Measurements from ENCODE around the gene TOMM34. TPM values are rescaled to one million over a fixed set of nuclear protein-coding genes. Genes with fewer than 3 reads are reported as not detected.

The TOMM34 gene
- total and polyA plus RNA-seq, 2 donors = 16.8 to 20.0 TPM

- no peaks in the 10 kb centered on the region for H3K4me1 ChIP-seq (ENCODE audit: control insufficient read depth in 2 of 2, insufficient read depth in 2 of 2, low read length in 2 of 2)
- WGBS = 94% methylated on average over 2 of the region's 2 CpGs
- no peaks in the 10 kb centered on the region for H3K9me3 ChIP-seq (ENCODE audit: control insufficient read depth in 2 of 2, insufficient read depth in 1 of 2, low read length in 1 of 2)
- no peak for DNase-seq (ENCODE audit: low read depth in 6 of 9, low spot score in 9 of 9)
- no peak overlapping the region for H3K4me3 ChIP-seq (ENCODE audit: low read length in 2 of 2)
- H3K27ac ChIP-seq (ENCODE audit: low read depth in 1 of 2, low read length in 1 of 2) = no peak overlapping the region
- no peaks in the 10 kb centered on the region for H3K27me3 ChIP-seq (ENCODE audit: control insufficient read depth in 2 of 2, insufficient read depth in 1 of 2, low read length in 1 of 2)
- H3K36me3 ChIP-seq (ENCODE audit: control insufficient read depth in 2 of 2, insufficient read depth in 2 of 2, low read length in 1 of 2) = peaks cover 61 to 81% of the 10 kb centered on the region in 2 donors
These were observed 13.8 kb downstream of the TOMM34 start for GRCh38 chr20:44946271-44946852.

GRCh38 chr20:44945261-44945660, 14.9 kb downstream of the TOMM34 start:
- DNase-seq (ENCODE audit: low read depth in 6 of 9, low spot score in 9 of 9) = no peak
- Histone ChIP-seq H3K36me3 (ENCODE audit: control insufficient read depth in 2 of 2, insufficient read depth in 2 of 2, low read length in 1 of 2) (peaks cover 53 to 74% of the 10 kb centered on the region in 2 donors), H3K4me3 (ENCODE audit: low read length in 2 of 2) (no peak overlapping the region), H3K27ac (ENCODE audit: low read depth in 1 of 2, low read length in 1 of 2) (no peak overlapping the region), H3K4me1 (ENCODE audit: control insufficient read depth in 2 of 2, insufficient read depth in 2 of 2, low read length in 2 of 2) (no peaks in the 10 kb centered on the region), H3K27me3 (ENCODE audit: control insufficient read depth in 2 of 2, insufficient read depth in 1 of 2, low read length in 1 of 2) (no peaks in the 10 kb centered on the region), H3K9me3 (ENCODE audit: control insufficient read depth in 2 of 2, insufficient read depth in 1 of 2, low read length in 1 of 2) (no peaks in the 10 kb centered on the region)
- 97% methylated on average over 6 of the region's 6 CpGs for WGBS

- H3K27me3 ChIP-seq (ENCODE audit: control insufficient read depth in 2 of 2, insufficient read depth in 1 of 2, low read length in 1 of 2) = no peaks in the 10 kb centered on the region
These were observed 16.4 kb downstream of the TOMM34 start for GRCh38 chr20:44943828-44944227.

GRCh38 chr20:44942264-44942973, 17.8 kb downstream of the TOMM34 start:
- H3K4me3 ChIP-seq (ENCODE audit: low read length in 2 of 2) = no peak overlapping the region
- DNase-seq (ENCODE audit: low read depth in 6 of 9, low spot score in 9 of 9) = no peak
- no peaks in the 10 kb centered on the region for H3K9me3 ChIP-seq (ENCODE audit: control insufficient read depth in 2 of 2, insufficient read depth in 1 of 2, low read length in 1 of 2)
- no peaks in the 10 kb centered on the region for H3K4me1 ChIP-seq (ENCODE audit: control insufficient read depth in 2 of 2, insufficient read depth in 2 of 2, low read length in 2 of 2)
- H3K27me3 ChIP-seq (ENCODE audit: control insufficient read depth in 2 of 2, insufficient read depth in 1 of 2, low read length in 1 of 2) = no peaks in the 10 kb centered on the region
- WGBS = 98% methylated on average over 4 of the region's 4 CpGs
- peaks cover 58 to 63% of the 10 kb centered on the region in 2 donors for H3K36me3 ChIP-seq (ENCODE audit: control insufficient read depth in 2 of 2, insufficient read depth in 2 of 2, low read length in 1 of 2)
- H3K27ac ChIP-seq (ENCODE audit: low read depth in 1 of 2, low read length in 1 of 2) = no peak overlapping the region

More at GRCh38 chr20:44943828-44944227, 16.4 kb downstream of the TOMM34 start:
- H3K9me3 ChIP-seq (ENCODE audit: control insufficient read depth in 2 of 2, insufficient read depth in 1 of 2, low read length in 1 of 2) = no peaks in the 10 kb centered on the region
- DNase-seq (ENCODE audit: low read depth in 6 of 9, low spot score in 9 of 9) = no peak
- WGBS = 98% methylated on average over 4 of the region's 4 CpGs
- no peaks in the 10 kb centered on the region for H3K4me1 ChIP-seq (ENCODE audit: control insufficient read depth in 2 of 2, insufficient read depth in 2 of 2, low read length in 2 of 2)
- H3K36me3 ChIP-seq (ENCODE audit: control insufficient read depth in 2 of 2, insufficient read depth in 2 of 2, low read length in 1 of 2) = peaks cover 56 to 68% of the 10 kb centered on the region in 2 donors
- no peak overlapping the region for H3K4me3 ChIP-seq (ENCODE audit: low read length in 2 of 2)
- no peak overlapping the region for H3K27ac ChIP-seq (ENCODE audit: low read depth in 1 of 2, low read length in 1 of 2)

GRCh38 chr20:44941120-44941691, 19.0 kb downstream of the TOMM34 start:
- Histone ChIP-seq H3K4me3 (ENCODE audit: low read length in 2 of 2) (no peak overlapping the region), H3K27ac (ENCODE audit: low read depth in 1 of 2, low read length in 1 of 2) (no peak overlapping the region), H3K9me3 (ENCODE audit: control insufficient read depth in 2 of 2, insufficient read depth in 1 of 2, low read length in 1 of 2) (no peaks in the 10 kb centered on the region), H3K36me3 (ENCODE audit: control insufficient read depth in 2 of 2, insufficient read depth in 2 of 2, low read length in 1 of 2) (peaks cover 62 to 63% of the 10 kb centered on the region in 2 donors), H3K4me1 (ENCODE audit: control insufficient read depth in 2 of 2, insufficient read depth in 2 of 2, low read length in 2 of 2) (no peaks in the 10 kb centered on the region), H3K27me3 (ENCODE audit: control insufficient read depth in 2 of 2, insufficient read depth in 1 of 2, low read length in 1 of 2) (no peaks in the 10 kb centered on the region)
- 98% methylated on average over 7 of the region's 7 CpGs for WGBS
- DNase-seq (ENCODE audit: low read depth in 6 of 9, low spot score in 9 of 9) = no peak

GRCh38 chr20:44938637-44939036, 21.6 kb downstream of the TOMM34 start:
- WGBS = 97% methylated on average over 9 of the region's 9 CpGs
- Histone ChIP-seq H3K4me3 (ENCODE audit: low read length in 2 of 2) (no peak overlapping the region), H3K9me3 (ENCODE audit: control insufficient read depth in 2 of 2, insufficient read depth in 1 of 2, low read length in 1 of 2) (no peaks in the 10 kb centered on the region), H3K36me3 (ENCODE audit: control insufficient read depth in 2 of 2, insufficient read depth in 2 of 2, low read length in 1 of 2) (peaks cover 55 to 62% of the 10 kb centered on the region in 2 donors), H3K4me1 (ENCODE audit: control insufficient read depth in 2 of 2, insufficient read depth in 2 of 2, low read length in 2 of 2) (no peaks in the 10 kb centered on the region), H3K27ac (ENCODE audit: low read depth in 1 of 2, low read length in 1 of 2) (no peak overlapping the region), H3K27me3 (ENCODE audit: control insufficient read depth in 2 of 2, insufficient read depth in 1 of 2, low read length in 1 of 2) (no peaks in the 10 kb centered on the region)
- DNase-seq (ENCODE audit: low read depth in 6 of 9, low spot score in 9 of 9) = no peak

GRCh38 chr20:44936510-44936909, 23.7 kb downstream of the TOMM34 start:
- no peaks in the 10 kb centered on the region for H3K4me1 ChIP-seq (ENCODE audit: control insufficient read depth in 2 of 2, insufficient read depth in 2 of 2, low read length in 2 of 2)
- DNase-seq (ENCODE audit: low read depth in 6 of 9, low spot score in 9 of 9) = no peak
- no peaks in the 10 kb centered on the region for H3K9me3 ChIP-seq (ENCODE audit: control insufficient read depth in 2 of 2, insufficient read depth in 1 of 2, low read length in 1 of 2)
- H3K36me3 ChIP-seq (ENCODE audit: control insufficient read depth in 2 of 2, insufficient read depth in 2 of 2, low read length in 1 of 2) = peaks cover 47 to 53% of the 10 kb centered on the region in 2 donors
- WGBS = 97% methylated on average over 10 of the region's 10 CpGs
- H3K27me3 ChIP-seq (ENCODE audit: control insufficient read depth in 2 of 2, insufficient read depth in 1 of 2, low read length in 1 of 2) = no peaks in the 10 kb centered on the region
- H3K4me3 ChIP-seq (ENCODE audit: low read length in 2 of 2) = no peak overlapping the region
- no peak overlapping the region for H3K27ac ChIP-seq (ENCODE audit: low read depth in 1 of 2, low read length in 1 of 2)

- peaks cover 32% of the 10 kb centered on the region in 2 donors for H3K36me3 ChIP-seq (ENCODE audit: control insufficient read depth in 2 of 2, insufficient read depth in 2 of 2, low read length in 1 of 2)
- no peak overlapping the region for H3K27ac ChIP-seq (ENCODE audit: low read depth in 1 of 2, low read length in 1 of 2)
- no peaks in the 10 kb centered on the region for H3K27me3 ChIP-seq (ENCODE audit: control insufficient read depth in 2 of 2, insufficient read depth in 1 of 2, low read length in 1 of 2)
- no peak overlapping the region for H3K4me3 ChIP-seq (ENCODE audit: low read length in 2 of 2)
- 99% methylated on average over 8 of the region's 8 CpGs for WGBS
- H3K4me1 ChIP-seq (ENCODE audit: control insufficient read depth in 2 of 2, insufficient read depth in 2 of 2, low read length in 2 of 2) = no peaks in the 10 kb centered on the region
- no peak for DNase-seq (ENCODE audit: low read depth in 6 of 9, low spot score in 9 of 9)
- H3K9me3 ChIP-seq (ENCODE audit: control insufficient read depth in 2 of 2, insufficient read depth in 1 of 2, low read length in 1 of 2) = no peaks in the 10 kb centered on the region
These were observed 27.3 kb downstream of the TOMM34 start for GRCh38 chr20:44932916-44933315.

GRCh38 chr20:44931911-44932310, 28.3 kb downstream of the TOMM34 start:
- Histone ChIP-seq H3K4me3 (ENCODE audit: low read length in 2 of 2) (no peak overlapping the region), H3K4me1 (ENCODE audit: control insufficient read depth in 2 of 2, insufficient read depth in 2 of 2, low read length in 2 of 2) (no peaks in the 10 kb centered on the region), H3K27me3 (ENCODE audit: control insufficient read depth in 2 of 2, insufficient read depth in 1 of 2, low read length in 1 of 2) (no peaks in the 10 kb centered on the region), H3K36me3 (ENCODE audit: control insufficient read depth in 2 of 2, insufficient read depth in 2 of 2, low read length in 1 of 2) (peaks cover 26 to 27% of the 10 kb centered on the region in 2 donors), H3K27ac (ENCODE audit: low read depth in 1 of 2, low read length in 1 of 2) (no peak overlapping the region), H3K9me3 (ENCODE audit: control insufficient read depth in 2 of 2, insufficient read depth in 1 of 2, low read length in 1 of 2) (no peaks in the 10 kb centered on the region)
- WGBS = 94% methylated on average over 3 of the region's 3 CpGs
- DNase-seq (ENCODE audit: low read depth in 6 of 9, low spot score in 9 of 9) = no peak
